WTC11 (cell line): ENCODE results near the gene BRPF1. TPM values are rescaled to one million over a fixed set of nuclear protein-coding genes. Genes with fewer than 3 reads are reported as not detected.

Source experiments
- ATAC-seq: fragments of 200-7000 bp; cut with Tn5 transposase; 2 replicates; pipeline ENCODE4 v1.10.0; 2021; ENCODE audit warnings: mild to moderate bottlenecking, moderate library complexity
- CTCF ChIA-PET: fragments of 300-600 bp; sonication (Branson Sonifier 250); formaldehyde crosslinking; loops from one replicate; lab custom pipeline; 2021; ENCODE audit warnings: antibody characterized with exemption; lab: Charles Lee
- POLR2A ChIA-PET: fragments of 350-600 bp; sonication (Branson Sonifier 250); formaldehyde crosslinking; loops from one replicate; lab custom pipeline; 2021; ENCODE audit warnings: antibody characterized with exemption; lab: Charles Lee
- DNase-seq: peaks from one replicate; pipeline ENCODE4 v3.0.0; 2021; ENCODE audit warnings: low spot score
- H3K27ac Mint-ChIP-seq: 2 replicates; pipeline ENCODE4 v1.8.0; 2021; ENCODE audit warnings: mixed read lengths
- H3K27me3 Mint-ChIP-seq: 2 replicates; pipeline ENCODE4 v1.8.0; 2021; ENCODE audit warnings: low read depth, mild to moderate bottlenecking, moderate library complexity, mixed read lengths
- H3K36me3 Mint-ChIP-seq: 2 replicates; pipeline ENCODE4 v1.8.0; 2021; ENCODE audit warnings: mixed read lengths
- H3K4me1 Mint-ChIP-seq: 2 replicates; pipeline ENCODE4 v1.8.0; 2022; ENCODE audit warnings: mixed read lengths
- H3K4me3 Mint-ChIP-seq: 2 replicates; pipeline ENCODE4 v1.8.0; 2021; ENCODE audit warnings: mild to moderate bottlenecking, moderate library complexity, mixed read lengths
- H3K9me3 Mint-ChIP-seq: 2 replicates; pipeline ENCODE4 v1.8.0; 2021; ENCODE audit warnings: mixed read lengths
- ETV6 ChIP-seq: sonication (generic); formaldehyde crosslinking; IDR thresholded peaks from 2 replicates; pipeline ENCODE4 v1.8.1; 2022; ENCODE audit warnings: mild to moderate bottlenecking, missing genetic modification reagents
- KAT7 ChIP-seq: sonication (generic); formaldehyde crosslinking; IDR thresholded peaks from 2 replicates; pipeline ENCODE4 v1.8.1; 2023; ENCODE audit warnings: missing genetic modification reagents, mild to moderate bottlenecking, borderline replicate concordance
- NFYB ChIP-seq: sonication (generic); formaldehyde crosslinking; conservative IDR thresholded peaks from 2 replicates; pipeline ENCODE4 v1.8.0; 2022; ENCODE audit warnings: low read depth, missing genetic modification reagents
- RELA ChIP-seq: sonication (generic); formaldehyde crosslinking; IDR thresholded peaks from 2 replicates; pipeline ENCODE4 v1.8.1; 2022; ENCODE audit warnings: missing genetic modification reagents, mild to moderate bottlenecking, borderline replicate concordance
- RORB ChIP-seq: fragments of 250-450 bp; sonication (Bioruptor Pico); IDR thresholded peaks from 2 replicates; pipeline ENCODE4 v1.9.0; 2021; ENCODE audit warnings: mild to moderate bottlenecking
- SMAD4 ChIP-seq: sonication (generic); formaldehyde crosslinking; IDR thresholded peaks from 2 replicates; pipeline ENCODE4 v1.8.0; 2022; ENCODE audit warnings: mild to moderate bottlenecking, missing genetic modification reagents
- SP1 ChIP-seq: sonication (generic); formaldehyde crosslinking; conservative IDR thresholded peaks from 2 replicates; pipeline ENCODE4 v1.8.1; 2022; ENCODE audit warnings: missing genetic modification reagents
- ZBTB43 ChIP-seq: sonication (generic); formaldehyde crosslinking; IDR thresholded peaks from 2 replicates; pipeline ENCODE4 v1.8.1; 2023; ENCODE audit warnings: mild to moderate bottlenecking, missing genetic modification reagents
- ZNF396 ChIP-seq: fragments of 250-450 bp; sonication (Bioruptor Pico); IDR thresholded peaks from 2 replicates; pipeline ENCODE4 v1.8.0; 2021; ENCODE audit warnings: mild to moderate bottlenecking, moderate library complexity, borderline replicate concordance
- ZNF532 ChIP-seq: fragments of 250-450 bp; sonication (Bioruptor Pico); IDR thresholded peaks from 2 replicates; pipeline ENCODE4 v1.9.0; 2021; ENCODE audit warnings: mild to moderate bottlenecking, borderline replicate concordance
- total RNA-seq: library from RNA; stranded (reverse); gene quantifications from 3 replicates; pipeline ENCODE4 v1.2.3, GENCODE V29; 2021
- TF ChIP-seq, protein P1 (sequence below): sonication (generic); formaldehyde crosslinking; IDR thresholded peaks from 2 replicates; pipeline ENCODE4 v1.8.0; 2022; ENCODE audit warnings: missing genetic modification reagents
- TF ChIP-seq, protein P2 (sequence below): fragments of 250-450 bp; sonication (Bioruptor Pico); IDR thresholded peaks from 2 replicates; pipeline ENCODE4 v1.9.0; 2021; ENCODE audit warnings: mild to moderate bottlenecking
- TF ChIP-seq, protein P3 (sequence below): sonication (generic); formaldehyde crosslinking; IDR thresholded peaks from 2 replicates; pipeline ENCODE4 v1.8.0; 2022; ENCODE audit warnings: mild to moderate bottlenecking, missing genetic modification reagents
- TF ChIP-seq, protein P4 (sequence below): fragments of 250-450 bp; sonication (Bioruptor Pico); IDR thresholded peaks from 2 replicates; pipeline ENCODE4 v1.8.0; 2021; ENCODE audit warnings: mild to moderate bottlenecking

BRPF1 gene
- total RNA-seq, 1 experiment from 2014 or later: 22.8 TPM

GRCh38 chr3:9768141-9768775 lies 36.7 kb downstream of the BRPF1 start:
- TF ChIP-seq, protein P1, sequence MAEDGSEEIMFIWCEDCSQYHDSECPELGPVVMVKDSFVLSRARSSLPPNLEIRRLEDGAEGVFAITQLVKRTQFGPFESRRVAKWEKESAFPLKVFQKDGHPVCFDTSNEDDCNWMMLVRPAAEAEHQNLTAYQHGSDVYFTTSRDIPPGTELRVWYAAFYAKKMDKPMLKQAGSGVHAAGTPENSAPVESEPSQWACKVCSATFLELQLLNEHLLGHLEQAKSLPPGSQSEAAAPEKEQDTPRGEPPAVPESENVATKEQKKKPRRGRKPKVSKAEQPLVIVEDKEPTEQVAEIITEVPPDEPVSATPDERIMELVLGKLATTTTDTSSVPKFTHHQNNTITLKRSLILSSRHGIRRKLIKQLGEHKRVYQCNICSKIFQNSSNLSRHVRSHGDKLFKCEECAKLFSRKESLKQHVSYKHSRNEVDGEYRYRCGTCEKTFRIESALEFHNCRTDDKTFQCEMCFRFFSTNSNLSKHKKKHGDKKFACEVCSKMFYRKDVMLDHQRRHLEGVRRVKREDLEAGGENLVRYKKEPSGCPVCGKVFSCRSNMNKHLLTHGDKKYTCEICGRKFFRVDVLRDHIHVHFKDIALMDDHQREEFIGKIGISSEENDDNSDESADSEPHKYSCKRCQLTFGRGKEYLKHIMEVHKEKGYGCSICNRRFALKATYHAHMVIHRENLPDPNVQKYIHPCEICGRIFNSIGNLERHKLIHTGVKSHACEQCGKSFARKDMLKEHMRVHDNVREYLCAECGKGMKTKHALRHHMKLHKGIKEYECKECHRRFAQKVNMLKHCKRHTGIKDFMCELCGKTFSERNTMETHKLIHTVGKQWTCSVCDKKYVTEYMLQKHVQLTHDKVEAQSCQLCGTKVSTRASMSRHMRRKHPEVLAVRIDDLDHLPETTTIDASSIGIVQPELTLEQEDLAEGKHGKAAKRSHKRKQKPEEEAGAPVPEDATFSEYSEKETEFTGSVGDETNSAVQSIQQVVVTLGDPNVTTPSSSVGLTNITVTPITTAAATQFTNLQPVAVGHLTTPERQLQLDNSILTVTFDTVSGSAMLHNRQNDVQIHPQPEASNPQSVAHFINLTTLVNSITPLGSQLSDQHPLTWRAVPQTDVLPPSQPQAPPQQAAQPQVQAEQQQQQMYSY (CRISPR knock-in tag): no peak
- TF ChIP-seq SMAD4 (no peak), KAT7 (CRISPR knock-in tag) (no peak), NFYB (CRISPR knock-in tag) (no peak), ZNF532 (CRISPR knock-in tag) (no peak), ETV6 (no peak), ZBTB43 (CRISPR knock-in tag) (no peak), RORB (no peak), ZNF396 (CRISPR knock-in tag) (no peak), RELA (no peak), SP1 (CRISPR knock-in tag) (no peak)
- TF ChIP-seq, protein P2, sequence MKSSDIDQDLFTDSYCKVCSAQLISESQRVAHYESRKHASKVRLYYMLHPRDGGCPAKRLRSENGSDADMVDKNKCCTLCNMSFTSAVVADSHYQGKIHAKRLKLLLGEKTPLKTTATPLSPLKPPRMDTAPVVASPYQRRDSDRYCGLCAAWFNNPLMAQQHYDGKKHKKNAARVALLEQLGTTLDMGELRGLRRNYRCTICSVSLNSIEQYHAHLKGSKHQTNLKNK (CRISPR knock-in tag): no peak
- TF ChIP-seq, protein P3, sequence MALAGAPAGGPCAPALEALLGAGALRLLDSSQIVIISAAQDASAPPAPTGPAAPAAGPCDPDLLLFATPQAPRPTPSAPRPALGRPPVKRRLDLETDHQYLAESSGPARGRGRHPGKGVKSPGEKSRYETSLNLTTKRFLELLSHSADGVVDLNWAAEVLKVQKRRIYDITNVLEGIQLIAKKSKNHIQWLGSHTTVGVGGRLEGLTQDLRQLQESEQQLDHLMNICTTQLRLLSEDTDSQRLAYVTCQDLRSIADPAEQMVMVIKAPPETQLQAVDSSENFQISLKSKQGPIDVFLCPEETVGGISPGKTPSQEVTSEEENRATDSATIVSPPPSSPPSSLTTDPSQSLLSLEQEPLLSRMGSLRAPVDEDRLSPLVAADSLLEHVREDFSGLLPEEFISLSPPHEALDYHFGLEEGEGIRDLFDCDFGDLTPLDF (CRISPR knock-in tag): no peak
- TF ChIP-seq, protein P4, sequence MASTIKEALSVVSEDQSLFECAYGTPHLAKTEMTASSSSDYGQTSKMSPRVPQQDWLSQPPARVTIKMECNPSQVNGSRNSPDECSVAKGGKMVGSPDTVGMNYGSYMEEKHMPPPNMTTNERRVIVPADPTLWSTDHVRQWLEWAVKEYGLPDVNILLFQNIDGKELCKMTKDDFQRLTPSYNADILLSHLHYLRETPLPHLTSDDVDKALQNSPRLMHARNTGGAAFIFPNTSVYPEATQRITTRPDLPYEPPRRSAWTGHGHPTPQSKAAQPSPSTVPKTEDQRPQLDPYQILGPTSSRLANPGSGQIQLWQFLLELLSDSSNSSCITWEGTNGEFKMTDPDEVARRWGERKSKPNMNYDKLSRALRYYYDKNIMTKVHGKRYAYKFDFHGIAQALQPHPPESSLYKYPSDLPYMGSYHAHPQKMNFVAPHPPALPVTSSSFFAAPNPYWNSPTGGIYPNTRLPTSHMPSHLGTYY (CRISPR knock-in tag): no peak
- TF ChIP-seq, all 79 proteins: peak for 0
- Mint-ChIP-seq H3K9me3 (no peaks in the 10 kb centered on the region), H3K27me3 (peaks cover 72% of the 10 kb centered on the region), H3K4me1 (peaks cover 15% of the 10 kb centered on the region), H3K27ac (no peak overlapping the region), H3K4me3 (no peak overlapping the region), H3K36me3 (no peaks in the 10 kb centered on the region)
- ChIA-PET CTCF (interaction anchor here (1.2 to 1.4 kb wide), 2 partner anchors 14 to 178 kb away, joined by 3 read pairs; no protein-coding TSS in a partner anchor), POLR2A (no interaction called here)
- DNase-seq (no peak), ATAC-seq (no peak)
